ENCODE results near the gene TPSAB1. TPM values are rescaled to one million over a fixed set of nuclear protein-coding genes. Genes with fewer than 3 reads are reported as not detected.

TPSAB1 gene
- total RNA-seq, 3 donors from 2014 or later = 0.35 TPM; not detected in 2

DNA sequence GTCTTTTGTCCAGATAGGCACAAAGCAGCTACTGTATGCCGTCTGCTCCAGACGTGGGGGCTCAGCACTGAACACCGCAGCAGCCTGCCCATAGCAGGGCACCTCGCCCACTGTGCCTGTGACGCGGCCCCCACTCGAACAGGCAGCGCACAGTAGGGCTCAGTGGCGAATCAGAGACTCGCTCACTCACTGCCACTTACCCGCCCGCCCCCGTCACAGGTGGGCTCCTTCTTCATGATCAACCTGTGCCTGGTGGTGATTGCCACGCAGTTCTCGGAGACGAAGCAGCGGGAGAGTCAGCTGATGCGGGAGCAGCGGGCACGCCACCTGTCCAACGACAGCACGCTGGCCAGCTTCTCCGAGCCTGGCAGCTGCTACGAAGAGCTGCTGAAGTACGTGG is 39.1 kb upstream of the TPSAB1 start:
- H3K4me3 Mint-ChIP-seq = no peak overlapping the region
- ATAC-seq = no peak

DNA sequence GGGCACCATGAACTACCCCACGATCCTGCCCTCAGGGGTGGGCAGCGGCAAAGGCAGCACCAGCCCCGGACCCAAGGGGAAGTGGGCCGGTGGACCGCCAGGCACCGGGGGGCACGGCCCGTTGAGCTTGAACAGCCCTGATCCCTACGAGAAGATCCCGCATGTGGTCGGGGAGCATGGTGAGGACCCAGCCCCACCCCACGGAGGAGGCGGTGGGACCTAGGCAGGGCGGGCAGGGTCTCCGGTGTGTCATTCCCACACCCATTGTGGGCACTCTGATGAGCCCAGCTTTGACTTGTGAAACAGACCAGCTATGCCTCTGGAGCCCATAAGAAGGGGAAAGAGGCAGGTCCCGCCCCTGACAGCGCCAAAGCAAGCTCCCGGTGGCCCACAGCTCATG is 38.2 kb upstream of the TPSAB1 start:
- no peak overlapping the region for H3K4me3 Mint-ChIP-seq
- no peaks in the 10 kb centered on the region for H3K4me1 Mint-ChIP-seq (ENCODE audit: low read depth)
- DNase-seq = no peak

More for the DNA sequence above, 39.1 kb upstream of the TPSAB1 start:
- no peak for DNase-seq
- H3K9me3 Mint-ChIP-seq = no peaks in the 10 kb centered on the region
- peaks cover 2% of the 10 kb centered on the region for H3K4me1 Mint-ChIP-seq (ENCODE audit: low read depth)
- H3K36me3 Mint-ChIP-seq (ENCODE audit: insufficient read depth) = no peaks in the 10 kb centered on the region
- H3K27me3 Mint-ChIP-seq (ENCODE audit: low read depth) = no peaks in the 10 kb centered on the region

DNA sequence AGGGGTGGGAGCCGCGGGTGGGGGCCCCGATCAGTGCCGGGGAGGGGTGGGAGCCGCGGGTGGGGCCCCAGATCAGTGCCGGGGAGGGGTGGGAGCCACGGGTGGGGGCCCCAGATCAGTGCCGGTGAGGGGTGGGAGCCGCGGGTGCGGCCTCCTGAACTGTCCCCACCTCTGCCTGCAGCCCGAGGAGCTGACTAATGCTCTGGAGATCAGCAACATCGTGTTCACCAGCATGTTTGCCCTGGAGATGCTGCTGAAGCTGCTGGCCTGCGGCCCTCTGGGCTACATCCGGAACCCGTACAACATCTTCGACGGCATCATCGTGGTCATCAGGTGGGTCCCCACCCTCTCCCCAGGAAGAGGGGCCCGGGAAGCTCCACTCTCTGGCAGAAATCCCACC is 35.6 kb upstream of the TPSAB1 start:
- H3K27me3 Mint-ChIP-seq (ENCODE audit: low read depth) = no peaks in the 10 kb centered on the region
- no peaks in the 10 kb centered on the region for H3K36me3 Mint-ChIP-seq (ENCODE audit: insufficient read depth)
- no peaks in the 10 kb centered on the region for H3K9me3 Mint-ChIP-seq

More for the DNA sequence above, 38.2 kb upstream of the TPSAB1 start:
- Mint-ChIP-seq H3K9me3 (no peaks in the 10 kb centered on the region), H3K36me3 (ENCODE audit: insufficient read depth) (no peaks in the 10 kb centered on the region), H3K27me3 (ENCODE audit: low read depth) (no peaks in the 10 kb centered on the region)
- no peak for ATAC-seq

DNA sequence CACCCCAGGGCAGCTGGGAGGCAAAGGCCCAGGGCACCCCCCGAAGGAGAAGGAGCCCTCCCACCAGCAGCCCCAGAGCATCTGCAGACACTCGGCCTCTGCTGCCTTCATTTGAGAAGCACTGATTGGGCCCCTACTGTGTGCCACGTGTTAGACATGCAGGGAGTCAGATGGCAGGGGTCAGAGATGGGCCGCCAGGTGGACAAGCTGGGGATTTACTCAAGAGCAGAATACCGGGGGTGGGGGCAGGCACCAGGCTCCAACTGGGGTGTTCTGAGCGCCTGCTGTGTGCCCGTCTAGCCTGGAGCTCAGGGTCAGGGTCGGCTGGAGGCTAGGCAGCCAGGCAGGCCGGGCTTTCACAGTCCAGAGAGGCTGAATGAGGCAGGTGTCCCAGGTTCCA is 34.2 kb upstream of the TPSAB1 start:
- no peak for ATAC-seq
- H3K36me3 Mint-ChIP-seq (ENCODE audit: insufficient read depth) = no peaks in the 10 kb centered on the region
- H3K4me3 Mint-ChIP-seq = no peak overlapping the region
- no peaks in the 10 kb centered on the region for H3K27me3 Mint-ChIP-seq (ENCODE audit: low read depth)
- no peak for DNase-seq
- no peaks in the 10 kb centered on the region for H3K9me3 Mint-ChIP-seq
- H3K4me1 Mint-ChIP-seq (ENCODE audit: low read depth) = peaks cover 4% of the 10 kb centered on the region

More for the DNA sequence above, 35.6 kb upstream of the TPSAB1 start:
- no peak for ATAC-seq
- Mint-ChIP-seq H3K4me1 (ENCODE audit: low read depth) (peaks cover 4% of the 10 kb centered on the region), H3K4me3 (no peak overlapping the region)
- DNase-seq = no peak

DNA sequence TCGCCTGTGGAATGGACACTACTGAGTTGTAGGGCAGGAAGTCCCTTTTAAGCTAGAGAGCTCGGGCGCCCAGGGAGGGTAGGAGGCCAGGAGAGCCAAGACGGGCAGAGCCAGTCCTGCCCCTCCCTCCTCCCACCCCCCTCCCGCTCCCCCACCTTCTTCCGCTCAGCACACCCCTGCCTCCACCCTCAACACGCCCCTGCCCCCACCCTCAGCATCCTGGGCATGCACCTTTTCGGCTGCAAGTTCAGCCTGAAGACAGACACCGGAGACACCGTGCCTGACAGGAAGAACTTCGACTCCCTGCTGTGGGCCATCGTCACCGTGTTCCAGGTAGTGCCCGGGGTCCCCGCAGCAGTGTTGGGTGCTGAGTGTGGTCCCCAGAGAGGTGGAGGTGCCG is 33.7 kb upstream of the TPSAB1 start:
- Mint-ChIP-seq H3K4me3 (peak overlapping the region; percentile 55), H3K9me3 (no peaks in the 10 kb centered on the region), H3K27me3 (ENCODE audit: low read depth) (no peaks in the 10 kb centered on the region), H3K36me3 (ENCODE audit: insufficient read depth) (no peaks in the 10 kb centered on the region), H3K4me1 (ENCODE audit: low read depth) (peaks cover 4% of the 10 kb centered on the region)
- DNase-seq = no peak
- peak in 1 of 2 donors; percentile 12 for ATAC-seq

DNA sequence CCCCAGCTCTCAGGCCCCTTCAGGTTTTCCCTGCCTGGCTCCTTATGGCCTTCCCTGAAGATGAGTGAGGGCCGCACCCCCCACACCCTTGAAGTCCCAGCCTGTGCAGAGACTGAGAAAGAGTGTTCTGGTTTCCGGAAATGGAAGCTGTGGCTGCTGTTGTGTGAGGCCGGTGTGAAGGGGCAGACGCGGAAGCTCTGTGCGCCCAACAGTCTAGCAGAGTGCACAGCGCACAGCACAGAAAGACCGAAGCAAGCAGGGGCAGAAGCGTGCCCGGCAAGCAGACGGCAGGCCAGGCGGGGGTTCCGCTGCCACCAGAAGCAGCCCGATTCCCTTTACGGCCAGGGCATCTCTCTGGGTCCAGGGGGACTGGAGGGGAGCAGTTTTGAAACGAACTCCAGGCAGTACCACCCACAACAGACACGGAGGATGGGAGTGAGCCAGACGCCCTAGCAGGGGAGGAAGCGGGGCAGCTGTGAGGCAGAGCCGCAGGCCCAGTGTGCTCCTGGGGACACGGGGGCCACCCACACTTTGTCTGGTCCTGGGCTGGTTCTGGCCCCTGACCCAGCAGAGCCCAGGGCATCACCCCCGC is 32.2 kb upstream of the TPSAB1 start:
- ATAC-seq (peak; percentile 70 to 73), DNase-seq (no peak)
- Mint-ChIP-seq H3K4me1 (ENCODE audit: low read depth) (peaks cover 4% of the 10 kb centered on the region), H3K9me3 (no peaks in the 10 kb centered on the region), H3K36me3 (ENCODE audit: insufficient read depth) (no peaks in the 10 kb centered on the region), H3K27me3 (ENCODE audit: low read depth) (no peaks in the 10 kb centered on the region), H3K4me3 (peak overlapping the region; percentile 46)

DNA sequence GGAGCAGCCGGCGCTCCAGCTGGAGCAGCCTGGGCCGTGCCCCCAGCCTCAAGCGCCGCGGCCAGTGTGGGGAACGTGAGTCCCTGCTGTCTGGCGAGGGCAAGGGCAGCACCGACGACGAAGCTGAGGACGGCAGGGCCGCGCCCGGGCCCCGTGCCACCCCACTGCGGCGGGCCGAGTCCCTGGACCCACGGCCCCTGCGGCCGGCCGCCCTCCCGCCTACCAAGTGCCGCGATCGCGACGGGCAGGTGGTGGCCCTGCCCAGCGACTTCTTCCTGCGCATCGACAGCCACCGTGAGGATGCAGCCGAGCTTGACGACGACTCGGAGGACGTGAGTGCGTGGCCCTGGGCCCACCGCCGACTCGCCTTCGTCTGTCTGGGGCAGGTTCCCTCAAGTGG is 31.4 kb upstream of the TPSAB1 start:
- H3K36me3 Mint-ChIP-seq (ENCODE audit: insufficient read depth) = no peaks in the 10 kb centered on the region
- DNase-seq = no peak

DNA sequence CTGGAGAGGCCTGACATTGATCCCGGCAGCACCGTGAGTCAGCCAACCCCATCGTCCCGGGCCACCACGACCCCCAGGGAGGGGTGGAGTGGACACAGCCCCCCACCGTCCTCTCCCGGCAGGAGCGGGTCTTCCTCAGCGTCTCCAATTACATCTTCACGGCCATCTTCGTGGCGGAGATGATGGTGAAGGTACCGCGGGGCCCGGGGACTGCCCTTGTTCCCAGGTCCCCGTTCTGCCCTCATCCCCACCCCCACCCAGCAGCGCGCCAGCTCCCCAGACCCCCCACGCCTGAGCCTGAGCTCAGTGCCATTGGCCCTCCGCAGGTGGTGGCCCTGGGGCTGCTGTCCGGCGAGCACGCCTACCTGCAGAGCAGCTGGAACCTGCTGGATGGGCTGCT is 30.0 kb upstream of the TPSAB1 start:
- no peak overlapping the region for H3K4me3 Mint-ChIP-seq
- DNase-seq (no peak), ATAC-seq (no peak)
- no peaks in the 10 kb centered on the region for H3K27me3 Mint-ChIP-seq (ENCODE audit: low read depth)
- H3K4me1 Mint-ChIP-seq (ENCODE audit: low read depth) = peaks cover 4% of the 10 kb centered on the region
- no peaks in the 10 kb centered on the region for H3K36me3 Mint-ChIP-seq (ENCODE audit: insufficient read depth)
- no peaks in the 10 kb centered on the region for H3K9me3 Mint-ChIP-seq

More for the DNA sequence above, 31.4 kb upstream of the TPSAB1 start:
- Mint-ChIP-seq H3K9me3 (no peaks in the 10 kb centered on the region), H3K4me3 (no peak overlapping the region), H3K27me3 (ENCODE audit: low read depth) (no peaks in the 10 kb centered on the region), H3K4me1 (ENCODE audit: low read depth) (peaks cover 4% of the 10 kb centered on the region)
- ATAC-seq = no peak

DNA sequence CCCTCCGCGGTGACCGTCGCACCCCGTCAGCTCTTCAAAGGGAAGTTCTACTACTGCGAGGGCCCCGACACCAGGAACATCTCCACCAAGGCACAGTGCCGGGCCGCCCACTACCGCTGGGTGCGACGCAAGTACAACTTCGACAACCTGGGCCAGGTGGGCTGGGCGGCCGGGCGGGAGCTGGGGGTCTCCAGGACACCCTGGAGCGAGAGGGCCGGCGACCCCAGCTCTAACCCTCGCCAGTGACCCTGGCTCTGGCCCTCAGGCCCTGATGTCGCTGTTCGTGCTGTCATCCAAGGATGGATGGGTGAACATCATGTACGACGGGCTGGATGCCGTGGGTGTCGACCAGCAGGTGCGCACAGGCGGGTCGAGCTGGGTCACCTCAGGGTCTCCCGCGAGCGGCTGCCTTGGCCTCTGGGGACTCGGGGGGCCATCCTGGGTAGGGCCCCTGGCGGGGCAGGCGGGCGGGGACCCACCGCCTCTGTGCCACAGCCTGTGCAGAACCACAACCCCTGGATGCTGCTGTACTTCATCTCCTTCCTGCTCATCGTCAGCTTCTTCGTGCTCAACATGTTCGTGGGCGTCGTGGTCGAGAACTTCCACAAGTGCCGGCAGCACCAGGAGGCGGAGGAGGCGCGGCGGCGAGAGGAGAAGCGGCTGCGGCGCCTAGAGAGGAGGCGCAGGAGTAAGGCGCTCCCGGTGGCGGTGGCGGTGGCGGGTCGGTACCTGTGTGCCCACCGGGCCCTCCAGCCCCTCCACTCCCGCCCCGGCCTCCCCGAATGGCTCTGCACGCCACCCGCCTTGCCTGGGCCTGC is 28.8 kb upstream of the TPSAB1 start:
- DNase-seq (no peak), ATAC-seq (no peak)
- H3K27me3 Mint-ChIP-seq (ENCODE audit: low read depth) = no peaks in the 10 kb centered on the region
- H3K4me3 Mint-ChIP-seq = no peak overlapping the region
- H3K4me1 Mint-ChIP-seq (ENCODE audit: low read depth) = peaks cover 4% of the 10 kb centered on the region
- no peaks in the 10 kb centered on the region for H3K36me3 Mint-ChIP-seq (ENCODE audit: insufficient read depth)
- no peaks in the 10 kb centered on the region for H3K9me3 Mint-ChIP-seq

DNA sequence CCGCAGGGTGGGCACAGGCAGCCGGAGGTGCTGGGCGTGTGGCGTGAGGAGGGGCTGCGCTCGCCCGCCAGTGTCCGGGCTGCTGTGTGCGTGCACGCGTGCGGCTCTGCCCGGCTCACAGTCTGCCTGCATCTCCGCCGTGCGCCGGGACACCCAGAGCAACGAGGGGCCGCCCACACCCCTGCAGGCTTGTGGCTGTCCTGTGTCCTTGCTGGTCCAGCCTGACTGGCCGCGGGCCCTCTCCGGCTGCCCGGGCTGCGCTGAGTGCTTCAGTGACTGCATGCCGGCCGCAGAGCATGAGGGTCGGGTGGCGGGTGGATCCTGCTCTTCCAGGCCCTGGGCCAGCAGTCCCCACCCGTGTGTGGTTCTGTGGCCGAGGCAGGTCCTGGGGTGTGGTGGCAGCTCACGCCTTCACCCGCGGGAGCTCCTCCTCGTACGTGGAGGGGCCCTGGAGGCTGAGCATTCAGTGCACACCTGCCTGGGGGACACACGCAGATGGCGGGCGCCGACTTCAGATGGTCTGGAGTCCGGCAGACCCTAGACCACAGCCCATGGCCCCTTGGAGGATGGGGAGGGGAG is 27.8 kb upstream of the TPSAB1 start:
- Mint-ChIP-seq H3K36me3 (ENCODE audit: insufficient read depth) (no peaks in the 10 kb centered on the region), H3K27me3 (ENCODE audit: low read depth) (no peaks in the 10 kb centered on the region), H3K4me3 (no peak overlapping the region), H3K4me1 (ENCODE audit: low read depth) (peaks cover 4% of the 10 kb centered on the region), H3K9me3 (no peaks in the 10 kb centered on the region)
- DNase-seq (no peak), ATAC-seq (no peak)

DNA sequence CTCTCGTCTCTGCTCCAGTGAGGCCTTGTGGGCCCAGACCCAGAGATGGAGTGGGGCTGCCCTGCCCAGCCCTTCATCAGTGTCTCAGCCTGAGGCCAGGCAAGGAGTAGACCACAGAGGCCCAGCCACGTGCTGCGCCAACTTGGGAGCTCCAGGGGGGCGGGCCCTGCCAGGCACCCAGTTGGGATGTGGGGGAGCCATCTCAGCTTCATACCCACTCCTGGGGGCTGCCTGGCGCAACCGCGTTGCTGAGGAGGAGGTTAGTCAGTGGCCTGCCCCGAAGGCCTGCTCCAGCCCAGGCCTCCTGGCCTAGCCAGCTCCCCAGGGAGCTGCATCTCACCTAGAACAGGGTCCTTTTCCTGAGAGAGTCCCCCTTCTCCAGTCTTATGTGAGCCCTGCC is 27.3 kb upstream of the TPSAB1 start:
- Mint-ChIP-seq H3K4me3 (no peak overlapping the region), H3K9me3 (no peaks in the 10 kb centered on the region), H3K4me1 (ENCODE audit: low read depth) (peaks cover 2% of the 10 kb centered on the region), H3K27me3 (ENCODE audit: low read depth) (no peaks in the 10 kb centered on the region), H3K36me3 (ENCODE audit: insufficient read depth) (no peaks in the 10 kb centered on the region)
- DNase-seq = no peak
- ATAC-seq = no peak

DNA sequence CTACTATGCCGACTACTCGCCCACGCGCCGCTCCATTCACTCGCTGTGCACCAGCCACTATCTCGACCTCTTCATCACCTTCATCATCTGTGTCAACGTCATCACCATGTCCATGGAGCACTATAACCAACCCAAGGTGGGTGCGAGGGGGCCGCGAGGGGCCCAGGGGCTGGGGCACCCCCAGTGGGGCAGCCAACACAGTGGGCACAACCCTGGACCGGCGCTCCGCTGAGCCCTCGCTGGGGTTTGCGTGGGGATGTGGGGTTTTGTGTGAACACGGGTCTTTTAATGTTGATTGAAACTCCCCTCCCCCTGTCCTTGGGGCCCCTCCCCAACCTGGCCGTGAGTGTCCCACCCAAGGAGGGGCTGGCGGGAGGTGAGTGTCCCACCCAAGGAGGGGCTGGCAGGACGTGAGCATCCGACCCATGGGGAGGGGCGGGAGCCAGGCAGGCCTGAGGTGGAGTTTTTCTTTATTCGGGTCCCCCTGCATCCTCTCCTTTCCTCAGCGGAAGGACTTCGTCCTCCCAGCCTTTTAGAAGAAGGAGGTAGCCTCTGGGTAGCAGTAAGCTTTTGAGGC is 26.6 kb upstream of the TPSAB1 start:
- ATAC-seq (no peak), DNase-seq (no peak)
- H3K4me1 Mint-ChIP-seq (ENCODE audit: low read depth) = no peaks in the 10 kb centered on the region
- H3K4me3 Mint-ChIP-seq = no peak overlapping the region
- no peaks in the 10 kb centered on the region for H3K36me3 Mint-ChIP-seq (ENCODE audit: insufficient read depth)
- H3K27me3 Mint-ChIP-seq (ENCODE audit: low read depth) = no peaks in the 10 kb centered on the region
- H3K9me3 Mint-ChIP-seq = no peaks in the 10 kb centered on the region

DNA sequence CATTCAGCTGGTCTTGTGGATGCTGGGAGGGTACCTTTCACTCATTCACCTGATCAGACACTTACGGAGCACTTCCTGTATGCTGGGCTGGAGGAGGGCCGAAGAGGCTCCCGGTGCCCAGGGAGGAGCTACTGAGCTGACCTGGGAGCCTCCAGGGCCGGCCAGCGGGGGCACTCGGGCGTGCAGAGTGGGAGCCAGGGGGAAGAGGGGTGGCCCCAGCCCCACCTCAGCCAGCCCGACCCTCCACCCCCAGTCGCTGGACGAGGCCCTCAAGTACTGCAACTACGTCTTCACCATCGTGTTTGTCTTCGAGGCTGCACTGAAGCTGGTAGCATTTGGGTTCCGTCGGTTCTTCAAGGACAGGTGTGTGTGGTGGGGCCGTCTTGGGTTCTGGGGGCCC is 25.8 kb upstream of the TPSAB1 start:
- DNase-seq = no peak
- Mint-ChIP-seq H3K4me1 (ENCODE audit: low read depth) (no peaks in the 10 kb centered on the region), H3K4me3 (no peak overlapping the region), H3K27me3 (ENCODE audit: low read depth) (no peaks in the 10 kb centered on the region), H3K9me3 (no peaks in the 10 kb centered on the region), H3K36me3 (ENCODE audit: insufficient read depth) (no peaks in the 10 kb centered on the region)
- no peak for ATAC-seq

DNA sequence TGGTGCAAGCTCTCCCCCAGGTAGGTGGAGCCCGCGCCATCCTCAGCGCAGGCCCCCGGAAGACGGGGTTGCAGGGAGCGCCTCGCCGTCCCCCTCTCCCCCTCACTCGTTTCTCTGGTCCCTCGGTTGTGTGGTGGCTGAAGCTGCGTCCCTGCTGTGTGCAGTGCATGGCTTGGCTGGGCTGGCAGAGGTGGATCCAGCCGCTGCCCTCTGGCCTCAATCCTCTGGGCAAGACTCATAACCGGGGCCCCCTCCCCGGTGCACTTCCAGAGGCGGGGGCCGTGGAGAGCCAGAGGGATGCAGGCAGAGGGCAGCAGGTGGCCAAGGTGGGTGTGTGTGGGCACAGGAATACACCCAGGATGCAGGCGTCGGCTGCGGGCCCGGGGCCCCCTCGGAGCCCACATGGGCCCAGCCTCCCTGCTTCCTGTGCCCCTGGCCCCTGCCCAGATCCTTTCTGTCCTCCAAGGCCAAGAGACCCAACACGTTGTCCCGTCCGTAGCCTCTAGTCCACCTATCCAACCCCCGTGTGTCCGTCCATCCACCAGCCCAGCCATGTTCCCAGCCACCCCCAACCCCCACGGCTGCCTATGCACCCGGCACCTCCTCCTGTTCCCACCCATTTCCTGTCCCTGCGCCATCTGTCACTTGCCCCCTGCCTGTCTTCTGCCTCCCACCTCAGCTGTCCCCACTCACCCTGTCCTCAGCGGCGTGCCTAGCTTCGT is 24.8 kb upstream of the TPSAB1 start:
- ATAC-seq (no peak), DNase-seq (no peak)
- no peaks in the 10 kb centered on the region for H3K27me3 Mint-ChIP-seq (ENCODE audit: low read depth)
- H3K4me3 Mint-ChIP-seq = no peak overlapping the region
- no peaks in the 10 kb centered on the region for H3K9me3 Mint-ChIP-seq
- H3K36me3 Mint-ChIP-seq (ENCODE audit: insufficient read depth) = no peaks in the 10 kb centered on the region
- H3K4me1 Mint-ChIP-seq (ENCODE audit: low read depth) = no peaks in the 10 kb centered on the region
